Prostate gland (tissue), 2 donors: ENCODE measurements around the gene ARMC2.

Experiments
- CTCF ChIP-seq, 4 experiments: fragments of 200-600 bp in 2 of 4; fragments of 450-650 bp in 2 of 4; sonication (generic) in 2 of 4; IDR thresholded peaks; 1 replicate in 3 of 4; 2 replicates in 1 of 4; pipeline ENCODE4 v1.5.1; 2016 to 2019; ENCODE audit warnings: antibody characterized with exemption in 4 of 4, mild to moderate bottlenecking in 2 of 4, moderate library complexity in 2 of 4
- POLR2A ChIP-seq: fragments of 450-650 bp; IDR thresholded peaks from one replicate; pipeline ENCODE4 v1.6.1; 2016; ENCODE audit warnings: antibody characterized with exemption, mild to moderate bottlenecking

- TF ChIP-seq CTCF (IDR thresholded peaks at IDR 0.05): no peak
- TF ChIP-seq POLR2A: no peak
These were observed 92.5 kb downstream of the ARMC2 start for GRCh38 chr6:108940741-108941140.
